GM12878 (cell line): Measurements from ENCODE around the gene MICALL1. TPM values are rescaled to one million over a fixed set of nuclear protein-coding genes. Genes with fewer than 3 reads are reported as not detected.

ENCODE experiments used
- ATAC-seq: fragments of 200-7000 bp; cut with Tn5 transposase; 3 replicates; pipeline ENCODE4 v1.9.1; 2020; ENCODE audit warnings: mild to moderate bottlenecking, moderate library complexity
- BruUV-seq: library from RNA; stranded (reverse); fragments of 400-500 nt; replicated peaks from 2 replicates; lab custom pipeline; 2021; lab: Mats Ljungman, UMichigan
- CTCF ChIA-PET: fragments of 300-600 bp; sonication (Branson Sonifier 250); formaldehyde crosslinking; extraction: SDS; loops from one replicate; lab custom pipeline; 2021; ENCODE audit warnings: inconsistent platforms; lab: Yijun Ruan, JAX
- POLR2A ChIA-PET: fragments of 350-600 bp; formaldehyde crosslinking; extraction: SDS; loops from one replicate; lab custom pipeline; 2021; ENCODE audit warnings: inconsistent platforms; lab: Charles Lee
- RAD21 ChIA-PET: fragments of 300-600 bp; sonication (Branson Sonifier 250); formaldehyde crosslinking; loops from one replicate; lab custom pipeline; 2023; ENCODE audit warnings: antibody characterized with exemption; ENCODE audit not compliant: unreplicated experiment; lab: Charles Lee
- SMC1A ChIA-PET: fragments of 300-600 bp; sonication (Branson Sonifier 250); formaldehyde crosslinking; loops from one replicate; lab custom pipeline; 2023; ENCODE audit not compliant: unreplicated experiment, uncharacterized antibody; lab: Charles Lee
- DNase-seq: peaks from one replicate; pipeline ENCODE4 v3.0.0-alpha.2; 2011; ENCODE audit warnings: low read depth, low spot score
- FAIRE-seq: peaks from 3 replicates; lab custom pipeline; 2011; peaks lifted over from hg19 to GRCh38; lab: Jason Lieb, UNC
- H2AFZ ChIP-seq: 2 replicates; pipeline ENCODE4 v1.6.0; 2011; ENCODE audit warnings: low read depth, low read length, control low read depth; ENCODE audit not compliant: control insufficient read depth
- H3K27ac ChIP-seq: 2 replicates; pipeline ENCODE4 v1.5.1; 2011; ENCODE audit warnings: control low read depth; ENCODE audit not compliant: control insufficient read depth, insufficient read depth
- H3K27me3 ChIP-seq, 2 experiments: replicated peaks in 1 of 2; 2 replicates each; pipeline versions ENCODE4 v1.6.0 to v1.6.1; 2011; ENCODE audit warnings: low read length in 1 of 2; ENCODE audit not compliant: control insufficient read depth in 2 of 2, insufficient read depth in 2 of 2
- H3K36me3 ChIP-seq, 2 experiments: 2 replicates each; pipeline ENCODE4 v1.5.1; 2011; ENCODE audit warnings: low read length in 1 of 2; ENCODE audit not compliant: control insufficient read depth in 2 of 2, insufficient read depth in 2 of 2
- H3K4me1 ChIP-seq: 2 replicates; pipeline ENCODE4 v1.6.1; 2011; ENCODE audit warnings: mild to moderate bottlenecking, low read length, moderate library complexity, mixed read lengths; ENCODE audit not compliant: control insufficient read depth, insufficient read depth
- H3K4me2 ChIP-seq: 2 replicates; pipeline ENCODE4 v1.6.0; 2011; ENCODE audit warnings: control low read depth; ENCODE audit not compliant: control insufficient read depth, insufficient read depth
- H3K4me3 ChIP-seq: fragments of 200-600 bp; sonication (generic); 2 replicates; pipeline ENCODE4 v1.5.1; 2016
- H3K79me2 ChIP-seq: 2 replicates; pipeline ENCODE4 v1.6.0; 2011; ENCODE audit warnings: low read length; ENCODE audit not compliant: control insufficient read depth, insufficient read depth
- H3K9ac ChIP-seq: 2 replicates; pipeline ENCODE4 v1.8.0; 2011; ENCODE audit warnings: low read length, control low read depth, mixed read lengths; ENCODE audit not compliant: control insufficient read depth, insufficient read depth
- H3K9me3 ChIP-seq: replicated peaks from 3 replicates; pipeline ENCODE4 v1.5.1; 2011; ENCODE audit warnings: mild to moderate bottlenecking, low read length; ENCODE audit not compliant: control insufficient read depth, insufficient read depth
- H4K20me1 ChIP-seq: 2 replicates; pipeline ENCODE4 v1.6.0; 2011; ENCODE audit not compliant: control insufficient read depth, insufficient read depth
- BRCA1 ChIP-seq: IDR thresholded peaks from 2 replicates; pipeline ENCODE4 v1.6.1; 2011; ENCODE audit warnings: low read depth, low read length, improper control_type of control experiment
- CBFB ChIP-seq: IDR thresholded peaks from 2 replicates; pipeline ENCODE4 v1.6.1; 2016; ENCODE audit warnings: antibody characterized with exemption, low read depth
- CBX3 ChIP-seq: fragments of 200-600 bp; sonication (generic); IDR thresholded peaks from 2 replicates; pipeline ENCODE4 v1.6.1; 2016; ENCODE audit warnings: low read depth, borderline replicate concordance
- CHD4 ChIP-seq: fragments of 200-600 bp; sonication (generic); IDR thresholded peaks from 2 replicates; pipeline ENCODE4 v1.6.1; 2016; ENCODE audit warnings: mild to moderate bottlenecking
- CREB1 ChIP-seq: IDR thresholded peaks from 2 replicates; pipeline ENCODE4 v1.6.1; 2012; ENCODE audit warnings: low read depth, mild to moderate bottlenecking, inconsistent platforms
- GATAD2B ChIP-seq: fragments of 450-650 bp; conservative IDR thresholded peaks from 2 replicates; pipeline ENCODE4 v1.6.1; 2017; ENCODE audit warnings: low read depth, mild to moderate bottlenecking, moderate library complexity
- IKZF1 ChIP-seq: fragments of 450-650 bp; conservative IDR thresholded peaks from 2 replicates; pipeline ENCODE4 v1.6.1; 2017; ENCODE audit warnings: antibody characterized with exemption, mild to moderate bottlenecking
- NFYA ChIP-seq: IDR thresholded peaks from 2 replicates; pipeline ENCODE4 v1.6.1; 2011; ENCODE audit warnings: low read depth, mild to moderate bottlenecking, low read length, improper control_type of control experiment, borderline replicate concordance
- NFYB ChIP-seq: IDR thresholded peaks from 2 replicates; pipeline ENCODE4 v1.6.1; 2011; ENCODE audit warnings: low read depth, mild to moderate bottlenecking, low read length, improper control_type of control experiment, moderate library complexity; ENCODE audit not compliant: insufficient read depth
- NR2C1 ChIP-seq: fragments of 450-650 bp; IDR thresholded peaks from 2 replicates; pipeline ENCODE4 v1.6.1; 2017; ENCODE audit warnings: antibody characterized with exemption, mild to moderate bottlenecking, moderate library complexity
- SIX5 ChIP-seq: IDR thresholded peaks from 2 replicates; pipeline ENCODE4 v1.6.1; 2011; ENCODE audit warnings: mild to moderate bottlenecking, low read depth, low read length, moderate library complexity; ENCODE audit not compliant: severe bottlenecking
- WRNIP1 ChIP-seq: IDR thresholded peaks from 2 replicates; pipeline ENCODE4 v1.6.1; 2011; ENCODE audit warnings: low read depth, low read length, improper control_type of control experiment, borderline replicate concordance
- ZNF207 ChIP-seq: fragments of 450-650 bp; IDR thresholded peaks from 2 replicates; pipeline ENCODE4 v1.6.1; 2014; ENCODE audit warnings: antibody characterized with exemption, mild to moderate bottlenecking, borderline replicate concordance
- ZNF217 ChIP-seq: fragments of 450-650 bp; IDR thresholded peaks from 2 replicates; pipeline ENCODE4 v1.6.1; 2017; ENCODE audit warnings: antibody characterized with exemption, mild to moderate bottlenecking
- WGBS: methylation state at CpG from one replicate; pipeline ENCODE4 v1.1.6; 2016; ENCODE audit warnings: low lambda C conversion rate; ENCODE audit not compliant: insufficient replicate concordance, insufficient coverage; ENCODE audit errors: missing lambda C conversion rate; 5-methylcytosine and 5-hydroxymethylcytosine counted together
- in situ Hi-C: fragments of 300-500 bp; cut with MboI; formaldehyde crosslinking; loops from 9 replicates; pipeline ENCODE4 v1.14.3; 2018; ENCODE audit warnings: mixed read lengths
- intact Hi-C: fragments of 100-400 bp; cut with micrococcal nuclease; formaldehyde crosslinking; loops from one replicate; pipeline ENCODE4 v1.14.2; 2022; ENCODE audit not compliant: unreplicated experiment
- polyA plus RNA-seq, 11 experiments: library from polyadenylated mRNA; depleted of rRNA in 4 of 11; unstranded in 6 of 11; stranded (reverse) in 5 of 11; fragments of >200 nt; fragmentation: Nextera tagmentation in 4 of 11; fragmentation: Illumina TruSeq in 1 of 11; extraction: Ambion mirVana in 4 of 11; extraction: Trizol in 1 of 11; gene quantifications; 1 replicate in 1 of 11; 2 replicates in 10 of 11; pipeline versions ENCODE4 v1.2.1 to v1.2.3, GENCODE V29; 2011 to 2016; ENCODE audit warnings: inconsistent platforms in 2 of 11, missing spikeins in 2 of 11, low read depth in 1 of 11
- total RNA-seq, 4 experiments: library from RNA; depleted of rRNA in 3 of 4; stranded (reverse); fragments of >200 nt in 3 of 4; fragmentation: Illumina TruSeq in 1 of 4; extraction: Trizol in 1 of 4; gene quantifications; 2 replicates each; pipeline versions ENCODE4 v1.2.1 to v1.2.3, GENCODE V29; 2013 to 2021
- TF ChIP-seq, protein P1 (sequence below): fragments of 450-650 bp; conservative IDR thresholded peaks from 2 replicates; pipeline ENCODE4 v1.6.1; 2017; ENCODE audit warnings: mild to moderate bottlenecking, moderate library complexity
- TF ChIP-seq, protein P2 (sequence below), 3 experiments: IDR thresholded peaks in 2 of 3; conservative IDR thresholded peaks in 1 of 3; 2 replicates each; pipeline ENCODE4 v1.5.1; 2011; ENCODE audit warnings: low read depth in 3 of 3, low read length in 3 of 3, mild to moderate bottlenecking in 3 of 3, control low read depth in 2 of 3, moderate library complexity in 2 of 3, inconsistent platforms in 1 of 3, mixed read lengths in 1 of 3; ENCODE audit not compliant: control insufficient read depth in 2 of 3, insufficient read depth in 1 of 3; ENCODE audit errors: extremely low read depth in 1 of 3
- TF ChIP-seq, protein P3 (sequence below): fragments of 450-650 bp; IDR thresholded peaks from 2 replicates; pipeline ENCODE4 v1.6.1; 2014; ENCODE audit warnings: mild to moderate bottlenecking

The MICALL1 gene
- total and polyA plus RNA-seq, 10 of the 15 experiments (the other 5 are each of a cell fraction or from before 2014, with no cell fraction given), result 0.72 to 30.7 (median 7.8) TPM

DNA sequence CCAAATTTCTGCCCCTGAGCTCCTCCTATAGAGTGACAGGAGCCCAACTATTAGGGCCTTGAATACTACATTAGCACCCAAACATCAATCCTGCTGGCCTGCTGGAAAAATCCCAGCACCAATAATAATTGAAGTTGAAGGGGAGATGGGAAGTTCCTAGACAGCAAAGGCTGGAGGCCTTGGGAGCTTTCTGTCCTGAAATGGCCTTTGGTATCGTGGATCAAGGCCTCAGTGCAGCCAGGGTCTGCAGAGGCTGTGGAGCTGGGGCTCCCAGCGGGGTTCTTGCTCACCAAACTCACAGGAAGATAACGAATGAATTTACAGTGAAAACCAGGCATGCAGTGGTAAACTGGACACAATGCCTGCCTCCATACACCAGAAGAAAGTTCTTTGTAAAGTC is 9.2 kb upstream of the MICALL1 start (continued):
- TF ChIP-seq CHD4 (no peak), NFYB (no peak)

DNA sequence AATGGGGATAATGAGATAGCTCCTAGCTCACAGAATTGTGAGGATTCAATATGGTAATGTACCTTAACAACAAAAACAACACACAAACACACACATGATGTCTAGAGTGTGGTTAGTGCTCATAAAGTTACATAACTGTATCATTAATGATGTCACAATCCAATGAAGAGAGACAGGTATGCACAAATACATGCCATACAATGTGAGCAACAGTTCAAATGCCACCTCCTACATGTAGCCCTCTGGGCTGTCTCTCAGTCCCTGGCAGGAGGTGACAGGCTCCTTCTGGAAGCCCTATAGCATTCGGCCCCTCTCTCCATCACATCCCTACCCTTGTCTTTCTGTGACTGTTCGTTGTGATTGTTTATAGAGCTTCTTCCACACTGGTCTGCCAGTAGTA is 8.3 kb upstream of the MICALL1 start:
- POLR2A ChIA-PET, result interaction anchor here (0.6 to 2.4 kb wide), 3 partner anchors 8 to 35 kb away, joined by 4 to 16 read pairs (median 4); partner anchors contain the start of gene MICALL1
- intact Hi-C loops, result no loop called here
- H4K20me1 ChIP-seq, result no peaks in the 10 kb centered on the region
- no peak for ATAC-seq
- H3K9me3 ChIP-seq, result no peaks in the 10 kb centered on the region
- H3K9ac ChIP-seq, result no peak overlapping the region
- WGBS, result 64% methylated on average over 2 of the region's 2 CpGs
- TF ChIP-seq GATAD2B, result no peak
- no peak for TF ChIP-seq CHD4
- TF ChIP-seq, protein P1, sequence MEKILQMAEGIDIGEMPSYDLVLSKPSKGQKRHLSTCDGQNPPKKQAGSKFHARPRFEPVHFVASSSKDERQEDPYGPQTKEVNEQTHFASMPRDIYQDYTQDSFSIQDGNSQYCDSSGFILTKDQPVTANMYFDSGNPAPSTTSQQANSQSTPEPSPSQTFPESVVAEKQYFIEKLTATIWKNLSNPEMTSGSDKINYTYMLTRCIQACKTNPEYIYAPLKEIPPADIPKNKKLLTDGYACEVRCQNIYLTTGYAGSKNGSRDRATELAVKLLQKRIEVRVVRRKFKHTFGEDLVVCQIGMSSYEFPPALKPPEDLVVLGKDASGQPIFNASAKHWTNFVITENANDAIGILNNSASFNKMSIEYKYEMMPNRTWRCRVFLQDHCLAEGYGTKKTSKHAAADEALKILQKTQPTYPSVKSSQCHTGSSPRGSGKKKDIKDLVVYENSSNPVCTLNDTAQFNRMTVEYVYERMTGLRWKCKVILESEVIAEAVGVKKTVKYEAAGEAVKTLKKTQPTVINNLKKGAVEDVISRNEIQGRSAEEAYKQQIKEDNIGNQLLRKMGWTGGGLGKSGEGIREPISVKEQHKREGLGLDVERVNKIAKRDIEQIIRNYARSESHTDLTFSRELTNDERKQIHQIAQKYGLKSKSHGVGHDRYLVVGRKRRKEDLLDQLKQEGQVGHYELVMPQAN, result no peak
- no peak for TF ChIP-seq ZNF207
- no peak for TF ChIP-seq IKZF1
- TF ChIP-seq, protein P2, sequence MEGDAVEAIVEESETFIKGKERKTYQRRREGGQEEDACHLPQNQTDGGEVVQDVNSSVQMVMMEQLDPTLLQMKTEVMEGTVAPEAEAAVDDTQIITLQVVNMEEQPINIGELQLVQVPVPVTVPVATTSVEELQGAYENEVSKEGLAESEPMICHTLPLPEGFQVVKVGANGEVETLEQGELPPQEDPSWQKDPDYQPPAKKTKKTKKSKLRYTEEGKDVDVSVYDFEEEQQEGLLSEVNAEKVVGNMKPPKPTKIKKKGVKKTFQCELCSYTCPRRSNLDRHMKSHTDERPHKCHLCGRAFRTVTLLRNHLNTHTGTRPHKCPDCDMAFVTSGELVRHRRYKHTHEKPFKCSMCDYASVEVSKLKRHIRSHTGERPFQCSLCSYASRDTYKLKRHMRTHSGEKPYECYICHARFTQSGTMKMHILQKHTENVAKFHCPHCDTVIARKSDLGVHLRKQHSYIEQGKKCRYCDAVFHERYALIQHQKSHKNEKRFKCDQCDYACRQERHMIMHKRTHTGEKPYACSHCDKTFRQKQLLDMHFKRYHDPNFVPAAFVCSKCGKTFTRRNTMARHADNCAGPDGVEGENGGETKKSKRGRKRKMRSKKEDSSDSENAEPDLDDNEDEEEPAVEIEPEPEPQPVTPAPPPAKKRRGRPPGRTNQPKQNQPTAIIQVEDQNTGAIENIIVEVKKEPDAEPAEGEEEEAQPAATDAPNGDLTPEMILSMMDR (IDR thresholded peaks at IDR 0.05 in 2 of 3, conservative IDR thresholded peaks at IDR 0.05 in 1 of 3; ENCODE audit: control insufficient read depth in 2 of 3, extremely low read depth in 1 of 3, insufficient read depth in 1 of 3, low read depth in 3 of 3, low read length in 3 of 3), result no peak
- no peak for TF ChIP-seq CREB1
- TF ChIP-seq NR2C1, result no peak
- TF ChIP-seq WRNIP1, result no peak
- TF ChIP-seq SIX5, result no peak
- no peak for TF ChIP-seq NFYA
- no peak for TF ChIP-seq CBX3
- no peak for TF ChIP-seq BRCA1
- TF ChIP-seq, protein P3, sequence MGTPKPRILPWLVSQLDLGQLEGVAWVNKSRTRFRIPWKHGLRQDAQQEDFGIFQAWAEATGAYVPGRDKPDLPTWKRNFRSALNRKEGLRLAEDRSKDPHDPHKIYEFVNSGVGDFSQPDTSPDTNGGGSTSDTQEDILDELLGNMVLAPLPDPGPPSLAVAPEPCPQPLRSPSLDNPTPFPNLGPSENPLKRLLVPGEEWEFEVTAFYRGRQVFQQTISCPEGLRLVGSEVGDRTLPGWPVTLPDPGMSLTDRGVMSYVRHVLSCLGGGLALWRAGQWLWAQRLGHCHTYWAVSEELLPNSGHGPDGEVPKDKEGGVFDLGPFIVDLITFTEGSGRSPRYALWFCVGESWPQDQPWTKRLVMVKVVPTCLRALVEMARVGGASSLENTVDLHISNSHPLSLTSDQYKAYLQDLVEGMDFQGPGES, result no peak
- TF ChIP-seq ZNF217, result no peak
- TF ChIP-seq CBFB, result no peak
- TF ChIP-seq, all 136 proteins: peak for 0
- DNase-seq (no peak), FAIRE-seq (no peak)
- Histone ChIP-seq H3K79me2 (no peaks in the 10 kb centered on the region), H3K4me2 (no peak overlapping the region), H2AFZ (no peak overlapping the region), H3K4me3 (no peak overlapping the region), H3K4me1 (peaks cover 11% of the 10 kb centered on the region), H3K27ac (no peak overlapping the region), H3K36me3 (no peaks in the 10 kb centered on the region; a peak in 1 of 4 replicates), H3K27me3 (no peaks in the 10 kb centered on the region)
- in situ Hi-C loops, result no loop called here
- ChIA-PET RAD21 (interaction anchor here (0.6 to 2.2 kb wide), 3 partner anchors 8 to 68 kb away, joined by 3 to 9 read pairs (median 3); partner anchors contain the start of gene MICALL1), CTCF (interaction anchor here (0.6 to 3.4 kb wide), 7 partner anchors 8 to 202 kb away, joined by 3 to 19 read pairs (median 3); partner anchors contain the start of gene MICALL1), SMC1A (interaction anchor here (1.8 to 2.0 kb wide), 2 partner anchors 10 to 68 kb away, joined by 4 to 9 read pairs; no protein-coding TSS in a partner anchor)
- BruUV-seq, result no TSS peak
